ENCODE results near the gene FAM76B.

FAM76B gene

DNA sequence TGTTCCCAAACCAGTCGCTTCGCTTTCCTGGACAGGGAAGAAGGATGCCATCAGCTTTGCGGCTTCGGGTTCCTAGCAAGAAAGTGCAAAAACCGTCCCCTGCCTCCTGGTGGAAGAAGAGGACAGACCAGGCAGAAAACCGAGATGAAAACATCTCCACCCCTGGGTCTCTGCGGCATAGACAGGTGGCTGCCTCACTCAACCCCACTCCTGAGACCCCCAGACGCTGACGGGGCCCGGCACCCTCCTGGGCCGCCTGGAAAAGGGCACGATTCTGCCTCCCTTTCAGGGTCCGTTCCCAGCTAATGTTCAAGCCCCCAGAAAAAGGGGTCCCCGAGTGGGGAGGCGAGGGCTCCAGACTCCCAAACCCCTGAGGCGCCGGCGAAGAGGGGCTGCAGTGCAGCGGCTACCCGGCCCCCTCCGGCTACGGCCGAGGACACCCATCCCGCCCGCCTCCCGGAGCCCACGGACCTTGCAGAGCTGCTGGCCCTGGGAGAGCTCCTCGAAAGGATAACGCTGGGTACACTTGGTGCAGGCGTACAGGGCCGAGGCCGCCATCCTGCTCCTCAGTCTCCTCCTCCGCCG lies 569 bp downstream of the FAM76B start:
- in situ Hi-C loops (cut with HindIII; ENCODE audit: low pct_unique_long_range_greater_than_20kb, low sequenced_read_pairs) = no loop called here
- TF ChIP-seq JUND (IDR thresholded peaks at IDR 0.05; ENCODE audit: low read depth) = no peak
- DNase-seq (ENCODE audit: low read depth in 1 of 2, low spot score in 1 of 2) = peak; percentile 5 to 52

- in situ Hi-C loops (cut with HindIII; ENCODE audit: low pct_unique_long_range_greater_than_20kb, low sequenced_read_pairs) = no loop called here
- DNase-seq (ENCODE audit: low read depth in 1 of 2, low spot score in 1 of 2) = no peak
- no peak for TF ChIP-seq JUND (IDR thresholded peaks at IDR 0.05; ENCODE audit: low read depth)
Observed at GRCh38 chr11:95780544-95780943, 9.0 kb downstream of the FAM76B start.

GRCh38 chr11:95778699-95779098 lies 10.9 kb downstream of the FAM76B start:
- in situ Hi-C loops (cut with HindIII; ENCODE audit: low pct_unique_long_range_greater_than_20kb, low sequenced_read_pairs) = no loop called here
- DNase-seq (ENCODE audit: low read depth in 1 of 2, low spot score in 1 of 2) = no peak
- TF ChIP-seq JUND (IDR thresholded peaks at IDR 0.05; ENCODE audit: low read depth) = no peak

DNA sequence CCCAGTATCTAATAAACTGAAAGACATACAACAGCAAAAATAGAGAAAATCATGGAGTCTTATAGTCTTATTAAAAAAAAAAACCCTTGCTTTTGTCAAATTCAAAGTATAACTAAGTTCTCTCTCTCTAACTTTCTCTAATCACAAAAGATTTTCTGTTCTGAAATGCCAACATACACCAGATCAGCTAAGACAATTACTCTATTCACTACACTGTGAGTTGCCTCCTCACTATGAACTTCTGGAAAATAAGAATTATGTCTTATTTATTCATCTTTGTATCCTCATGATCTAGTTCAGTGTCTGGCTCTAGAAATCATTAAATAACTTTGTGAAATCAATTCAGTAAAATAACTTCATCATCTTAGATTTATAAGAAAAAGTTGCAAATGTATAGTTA lies 12.7 kb downstream of the FAM76B start:
- in situ Hi-C loops (cut with HindIII; ENCODE audit: low pct_unique_long_range_greater_than_20kb, low sequenced_read_pairs) = no loop called here
- DNase-seq (ENCODE audit: low read depth in 1 of 2, low spot score in 1 of 2) = no peak
- no peak for TF ChIP-seq JUND (IDR thresholded peaks at IDR 0.05; ENCODE audit: low read depth)

DNA sequence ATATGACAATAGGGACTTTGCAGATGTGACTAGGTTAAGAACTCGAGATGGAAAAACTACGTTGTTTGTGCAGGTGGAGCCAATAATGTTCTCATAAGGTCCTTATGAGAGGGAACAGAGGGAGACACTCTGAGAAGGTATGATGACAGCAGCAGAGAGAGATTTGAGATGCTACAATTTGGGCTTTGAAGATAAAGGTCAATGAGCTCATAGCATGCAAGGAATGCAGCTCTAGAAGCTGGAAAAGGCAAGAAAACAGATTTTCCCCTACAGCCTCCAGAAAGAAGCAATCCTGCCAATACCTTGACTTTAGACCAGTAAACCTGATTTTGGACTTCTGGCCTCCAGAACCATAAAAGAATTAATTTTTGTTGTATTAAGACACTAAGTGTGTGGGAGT lies 21.1 kb downstream of the FAM76B start:
- no peak for TF ChIP-seq JUND (IDR thresholded peaks at IDR 0.05; ENCODE audit: low read depth)
- in situ Hi-C loops (cut with HindIII; ENCODE audit: low pct_unique_long_range_greater_than_20kb, low sequenced_read_pairs) = no loop called here
- no peak for DNase-seq (ENCODE audit: low read depth in 1 of 2, low spot score in 1 of 2)

- no peak for DNase-seq (ENCODE audit: low read depth in 1 of 2, low spot score in 1 of 2)
- no peak for TF ChIP-seq JUND (IDR thresholded peaks at IDR 0.05; ENCODE audit: low read depth)
- in situ Hi-C loops (cut with HindIII; ENCODE audit: low pct_unique_long_range_greater_than_20kb, low sequenced_read_pairs) = no loop called here
Observed at GRCh38 chr11:95767498-95767897, 22.1 kb downstream of the FAM76B start.

DNA sequence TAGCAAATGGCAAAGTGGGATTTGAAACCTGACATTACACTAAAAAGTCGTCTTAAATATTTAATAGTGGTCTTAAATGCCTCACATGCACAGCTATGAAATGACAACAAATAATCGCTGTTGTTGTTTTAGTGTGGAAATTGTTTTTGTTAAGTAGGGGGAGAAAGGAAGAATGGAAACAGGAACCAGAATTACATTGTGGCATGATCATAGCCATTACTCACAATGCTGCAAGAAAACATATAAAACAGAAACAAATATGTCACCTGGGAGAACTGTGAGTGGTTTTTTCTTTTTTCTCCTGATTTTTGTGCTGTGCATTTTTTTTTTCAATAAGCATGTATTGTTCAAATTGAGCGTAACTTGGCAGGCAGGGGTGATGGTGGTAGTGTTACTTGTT lies 22.9 kb downstream of the FAM76B start:
- in situ Hi-C loops (cut with HindIII; ENCODE audit: low pct_unique_long_range_greater_than_20kb, low sequenced_read_pairs) = no loop called here
- no peak for TF ChIP-seq JUND (IDR thresholded peaks at IDR 0.05; ENCODE audit: low read depth)
- DNase-seq (ENCODE audit: low read depth in 1 of 2, low spot score in 1 of 2) = no peak

DNA sequence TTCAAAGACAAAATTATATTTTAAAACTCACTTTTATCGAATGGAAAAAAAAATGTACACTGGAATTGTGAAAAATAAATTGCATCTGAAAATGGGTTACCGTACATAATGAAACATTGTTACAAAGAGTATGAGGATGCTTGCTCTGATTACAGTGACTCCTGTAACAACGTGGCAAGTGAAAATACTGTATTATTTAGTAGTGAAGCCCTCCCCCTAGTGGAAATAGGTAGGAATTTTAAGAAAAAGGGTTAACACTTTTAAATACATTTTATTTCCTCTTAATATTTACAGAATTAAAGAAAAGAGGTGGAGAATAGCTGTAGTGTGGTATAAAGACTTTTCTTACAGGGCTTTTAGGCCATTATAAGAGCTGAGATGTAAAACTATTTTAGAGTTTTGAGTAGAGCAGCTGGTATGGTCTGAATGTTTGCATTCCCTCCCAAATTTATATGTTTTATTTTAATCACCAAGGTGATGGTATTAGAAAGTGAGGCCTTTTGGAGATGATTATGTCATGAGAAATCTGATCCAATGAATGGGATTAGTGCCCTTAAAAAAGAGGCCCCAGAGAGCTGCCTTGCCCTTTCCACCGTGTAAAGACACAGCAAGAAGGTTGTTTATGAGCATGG lies 25.2 kb downstream of the FAM76B start:
- TF ChIP-seq JUND (IDR thresholded peaks at IDR 0.05; ENCODE audit: low read depth) = no peak
- peak; percentile 42 to 69 for DNase-seq (ENCODE audit: low read depth in 1 of 2, low spot score in 1 of 2)
- in situ Hi-C loops (cut with HindIII; ENCODE audit: low pct_unique_long_range_greater_than_20kb, low sequenced_read_pairs) = no loop called here

- no peak for TF ChIP-seq JUND (IDR thresholded peaks at IDR 0.05; ENCODE audit: low read depth)
- in situ Hi-C loops (cut with HindIII; ENCODE audit: low pct_unique_long_range_greater_than_20kb, low sequenced_read_pairs) = no loop called here
- no peak for DNase-seq (ENCODE audit: low read depth in 1 of 2, low spot score in 1 of 2)
Observed at GRCh38 chr11:95762534-95762933, 27.0 kb downstream of the FAM76B start.

GRCh38 chr11:95760941-95761340 lies 28.6 kb downstream of the FAM76B start:
- no peak for TF ChIP-seq JUND (IDR thresholded peaks at IDR 0.05; ENCODE audit: low read depth)
- DNase-seq (ENCODE audit: low read depth in 1 of 2, low spot score in 1 of 2) = no peak
- in situ Hi-C loops (cut with HindIII; ENCODE audit: low pct_unique_long_range_greater_than_20kb, low sequenced_read_pairs) = no loop called here

GRCh38 chr11:95751515-95751914 lies 38.1 kb downstream of the FAM76B start:
- TF ChIP-seq JUND (IDR thresholded peaks at IDR 0.05; ENCODE audit: low read depth) = no peak
- DNase-seq (ENCODE audit: low read depth in 1 of 2, low spot score in 1 of 2) = no peak
- in situ Hi-C loops (cut with HindIII; ENCODE audit: low pct_unique_long_range_greater_than_20kb, low sequenced_read_pairs) = no loop called here

GRCh38 chr11:95750101-95750500 lies 39.5 kb downstream of the FAM76B start:
- in situ Hi-C loops (cut with HindIII; ENCODE audit: low pct_unique_long_range_greater_than_20kb, low sequenced_read_pairs) = no loop called here
- DNase-seq (ENCODE audit: low read depth in 1 of 2, low spot score in 1 of 2) = no peak
- TF ChIP-seq JUND (IDR thresholded peaks at IDR 0.05; ENCODE audit: low read depth) = no peak

DNA sequence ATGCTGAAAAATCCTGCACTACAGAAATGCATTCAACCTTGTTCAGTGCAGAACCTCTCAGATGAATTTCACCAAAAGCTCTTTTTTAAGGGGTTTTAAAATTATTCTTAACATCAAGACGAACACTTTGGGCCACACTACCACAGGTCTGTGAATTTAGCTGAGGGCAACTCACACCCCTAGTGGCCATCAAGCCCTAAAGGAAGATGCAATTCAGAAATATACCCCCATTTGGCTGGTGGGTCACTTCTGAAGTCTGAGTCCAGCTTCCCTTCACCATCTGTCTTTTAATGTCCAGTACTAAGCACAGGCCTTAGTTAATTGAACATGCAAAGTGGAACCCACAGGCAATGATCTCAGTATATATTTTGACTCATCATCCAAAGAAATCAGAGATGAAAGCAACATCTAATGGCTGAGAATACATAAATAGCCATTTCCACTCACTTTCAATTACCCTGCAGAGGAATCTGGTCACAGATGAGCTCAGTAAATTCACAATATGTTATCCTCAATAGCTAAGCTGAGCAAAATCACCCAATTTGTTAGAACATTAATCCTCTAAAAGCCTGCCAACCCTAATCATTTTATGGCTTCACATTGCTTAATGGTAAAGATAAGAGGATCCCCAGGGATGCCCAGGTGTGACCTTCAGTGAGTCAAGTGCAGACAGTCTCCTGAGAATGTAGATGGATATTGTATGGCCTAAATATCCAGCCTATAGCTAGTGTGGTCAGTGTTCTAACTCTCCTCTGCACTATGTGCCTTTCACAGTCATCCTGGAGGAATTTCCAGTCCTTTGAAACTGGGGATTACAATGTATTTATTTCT lies 50.3 kb downstream of the FAM76B start:
- TF ChIP-seq JUND (IDR thresholded peaks at IDR 0.05; ENCODE audit: low read depth) = no peak
- DNase-seq (ENCODE audit: low read depth in 1 of 2, low spot score in 1 of 2) = peak in 1 of 2 experiments; percentile 10
- in situ Hi-C loops (cut with HindIII; ENCODE audit: low pct_unique_long_range_greater_than_20kb, low sequenced_read_pairs) = no loop called here
